HCT116 (cell line): Measurements from ENCODE around the gene EEFSEC. TPM values are rescaled to one million over a fixed set of nuclear protein-coding genes. Genes with fewer than 3 reads are reported as not detected.

Experiments used
- ATAC-seq: fragments of 200-7000 bp; cut with Tn5 transposase; 2 replicates; pipeline ENCODE4 v1.9.1; 2020; ENCODE audit warnings: mild to moderate bottlenecking, moderate library complexity
- BruUV-seq: library from RNA; stranded (reverse); fragments of 400-500 nt; replicated peaks from 2 replicates; lab custom pipeline; 2021; lab: Mats Ljungman, UMichigan
- CTCF ChIA-PET: fragments of 300-600 bp; sonication (Branson Sonifier 250); formaldehyde crosslinking; loops from one replicate; lab custom pipeline; 2021; ENCODE audit warnings: antibody characterized with exemption; lab: Charles Lee
- POLR2A ChIA-PET: fragments of 300-600, 350-600 bp; sonication (Branson Sonifier 250); formaldehyde crosslinking; loops from one replicate; lab custom pipeline; 2021; ENCODE audit warnings: antibody characterized with exemption; lab: Charles Lee
- RAD21 ChIA-PET, 2 experiments: fragments of 300-600 bp; sonication (Branson Sonifier 250); formaldehyde crosslinking; loops; one replicate each; lab custom pipeline; 2023; ENCODE audit warnings: low total read pairs in 2 of 2; ENCODE audit not compliant: uncharacterized antibody in 2 of 2, unreplicated experiment in 2 of 2, low non-redundant PET in 1 of 2; lab: Charles Lee
- DNase-seq: peaks from one replicate; pipeline ENCODE4 v3.0.0-alpha.2; 2010; ENCODE audit warnings: low read depth, low spot score
- H2AFZ ChIP-seq: fragments of 200-600 bp; shearing (Covaris generic), sonication (generic); 2 replicates; pipeline ENCODE4 v1.6.1; 2017; ENCODE audit warnings: low read depth, mixed run types, mixed read lengths, antibody characterized with exemption, low read length; ENCODE audit not compliant: poor library complexity, severe bottlenecking
- H3K27ac ChIP-seq: 2 replicates; pipeline ENCODE4 v1.5.1; 2012; ENCODE audit warnings: low read depth, low read length
- H3K27me3 ChIP-seq: fragments of 200-600 bp; sonication (generic); 2 replicates; pipeline ENCODE4 v1.6.1; 2016; ENCODE audit warnings: mixed run types, low read length, mixed read lengths; ENCODE audit not compliant: insufficient read depth
- H3K36me3 ChIP-seq, 2 experiments: fragments of 200-500 bp in 1 of 2; fragments of 200-600 bp in 1 of 2; sonication (Bioruptor generic) in 1 of 2; sonication (generic) in 1 of 2; 2 replicates each; pipeline versions ENCODE4 v1.5.1 to v1.6.1; 2014 to 2016; ENCODE audit warnings: low read length in 2 of 2, inconsistent platforms in 1 of 2, mixed read lengths in 1 of 2, mixed run types in 1 of 2; ENCODE audit not compliant: insufficient read depth in 2 of 2, control insufficient read depth in 1 of 2
- H3K4me1 ChIP-seq, 2 experiments: fragments of 200-600 bp in 1 of 2; sonication (generic) in 1 of 2; 2 replicates each; pipeline versions ENCODE4 v1.5.1 to v1.6.1; 2012 to 2017; ENCODE audit warnings: low read length in 2 of 2, inconsistent platforms in 1 of 2, mild to moderate bottlenecking in 1 of 2, mixed read lengths in 1 of 2, mixed run types in 1 of 2, moderate library complexity in 1 of 2; ENCODE audit not compliant: insufficient read depth in 2 of 2, control insufficient read depth in 1 of 2
- H3K4me2 ChIP-seq: fragments of 200-600 bp; sonication (generic); 2 replicates; pipeline ENCODE4 v1.6.1; 2017; ENCODE audit warnings: mixed run types, low read length, mixed read lengths
- H3K4me3 ChIP-seq, 2 experiments: fragments of 200-600 bp in 1 of 2; sonication (generic) in 1 of 2; replicated peaks in 1 of 2; 2 replicates each; pipeline ENCODE4 v1.5.1; 2011 to 2016; ENCODE audit warnings: low read length in 2 of 2, control low read depth in 1 of 2, low read depth in 1 of 2, mild to moderate bottlenecking in 1 of 2, mixed read lengths in 1 of 2, mixed run types in 1 of 2
- H3K79me2 ChIP-seq: fragments of 200-600 bp; sonication (generic); 2 replicates; pipeline ENCODE4 v1.6.1; 2017; ENCODE audit warnings: mild to moderate bottlenecking, mixed run types, low read length, moderate library complexity, mixed read lengths; ENCODE audit not compliant: insufficient read depth
- H3K9ac ChIP-seq: fragments of 200-600 bp; sonication (generic); 2 replicates; pipeline ENCODE4 v1.6.1; 2016; ENCODE audit warnings: low read length, mixed read lengths
- H3K9me2 ChIP-seq: fragments of 200-600 bp; sonication (generic), shearing (Covaris generic); 2 replicates; pipeline ENCODE4 v1.6.1; 2017; ENCODE audit warnings: mixed run types, mild to moderate bottlenecking, moderate library complexity; ENCODE audit not compliant: insufficient read depth
- H3K9me3 ChIP-seq, 2 experiments: fragments of 200-500 bp in 1 of 2; fragments of 200-600 bp in 1 of 2; sonication (Bioruptor generic) in 1 of 2; sonication (generic) in 1 of 2; 2 replicates each; pipeline ENCODE4 v1.6.1; 2014 to 2017; ENCODE audit warnings: low read length in 2 of 2, mixed read lengths in 2 of 2, inconsistent platforms in 1 of 2, low read depth in 1 of 2, mild to moderate bottlenecking in 1 of 2, mixed run types in 1 of 2, moderate library complexity in 1 of 2; ENCODE audit not compliant: control insufficient read depth in 1 of 2, insufficient read depth in 1 of 2
- H4K20me1 ChIP-seq: fragments of 200-600 bp; sonication (generic), shearing (Covaris generic); 2 replicates; pipeline ENCODE4 v1.6.1; 2017; ENCODE audit warnings: mixed run types, mild to moderate bottlenecking, moderate library complexity; ENCODE audit not compliant: insufficient read depth
- ATF3 ChIP-seq: IDR thresholded peaks from 2 replicates; pipeline ENCODE4 v1.6.1; 2012
- CBX3 ChIP-seq: IDR thresholded peaks from 2 replicates; pipeline ENCODE4 v1.6.1; 2012; ENCODE audit warnings: low read depth
- CEBPB ChIP-seq: IDR thresholded peaks from 2 replicates; pipeline ENCODE4 v1.6.1; 2012; ENCODE audit warnings: low read depth
- EGR1 ChIP-seq: IDR thresholded peaks from 2 replicates; pipeline ENCODE4 v1.6.1; 2012; ENCODE audit warnings: low read depth
- ELF1 ChIP-seq: IDR thresholded peaks from 2 replicates; pipeline ENCODE4 v1.6.1; 2012; ENCODE audit warnings: low read depth, borderline replicate concordance
- EZH2 ChIP-seq: fragments of 200-600 bp; sonication (generic); IDR thresholded peaks from 2 replicates; pipeline ENCODE4 v1.6.1; 2017; ENCODE audit warnings: antibody characterized with exemption, mixed run types
- EZH2phosphoT487 ChIP-seq: fragments of 200-600 bp; IDR thresholded peaks from 2 replicates; pipeline ENCODE4 v1.6.1; 2018; ENCODE audit warnings: antibody characterized with exemption, borderline replicate concordance
- FOSL1 ChIP-seq: IDR thresholded peaks from 2 replicates; pipeline ENCODE4 v1.6.1; 2012; ENCODE audit warnings: low read depth
- JUND ChIP-seq: IDR thresholded peaks from 2 replicates; pipeline ENCODE4 v1.6.1; 2012
- MAX ChIP-seq: IDR thresholded peaks from 2 replicates; pipeline ENCODE4 v1.6.1; 2012
- RAD21 ChIP-seq: IDR thresholded peaks from 2 replicates; pipeline ENCODE4 v1.6.1; 2012; ENCODE audit warnings: low read depth, mild to moderate bottlenecking
- REST ChIP-seq: IDR thresholded peaks from 2 replicates; pipeline ENCODE4 v1.6.1; 2012; ENCODE audit warnings: low read depth
- SP1 ChIP-seq: IDR thresholded peaks from 2 replicates; pipeline ENCODE4 v1.6.1; 2012; ENCODE audit warnings: low read depth
- SRF ChIP-seq: IDR thresholded peaks from 2 replicates; pipeline ENCODE4 v1.6.1; 2012; ENCODE audit warnings: low read depth
- ZBTB33 ChIP-seq: IDR thresholded peaks from 2 replicates; pipeline ENCODE4 v1.6.1; 2011; ENCODE audit warnings: mild to moderate bottlenecking, low read length, moderate library complexity; ENCODE audit not compliant: insufficient replicate concordance; ENCODE audit errors: extremely low read depth
- ZFX ChIP-seq: fragments of 450-650 bp; IDR thresholded peaks from 2 replicates; pipeline ENCODE4 v1.6.1; 2017
- ZNF274 ChIP-seq: fragments of 200-500 bp; sonication (Bioruptor generic); IDR thresholded peaks from 2 replicates; pipeline ENCODE4 v1.6.1; 2014; ENCODE audit warnings: mild to moderate bottlenecking, low read depth, low read length, inconsistent platforms
- intact Hi-C: fragments of 100-400 bp; cut with micrococcal nuclease; formaldehyde crosslinking; loops from 2 replicates; pipeline ENCODE4 v1.10.0; 2022
- total RNA-seq: library from RNA; stranded (reverse); gene quantifications from one replicate; pipeline ENCODE4 v1.2.1, GENCODE V29; 2021; ENCODE audit not compliant: unreplicated experiment

The EEFSEC gene
- total RNA-seq, 1 experiment from 2014 or later: 16.1 TPM

DNA sequence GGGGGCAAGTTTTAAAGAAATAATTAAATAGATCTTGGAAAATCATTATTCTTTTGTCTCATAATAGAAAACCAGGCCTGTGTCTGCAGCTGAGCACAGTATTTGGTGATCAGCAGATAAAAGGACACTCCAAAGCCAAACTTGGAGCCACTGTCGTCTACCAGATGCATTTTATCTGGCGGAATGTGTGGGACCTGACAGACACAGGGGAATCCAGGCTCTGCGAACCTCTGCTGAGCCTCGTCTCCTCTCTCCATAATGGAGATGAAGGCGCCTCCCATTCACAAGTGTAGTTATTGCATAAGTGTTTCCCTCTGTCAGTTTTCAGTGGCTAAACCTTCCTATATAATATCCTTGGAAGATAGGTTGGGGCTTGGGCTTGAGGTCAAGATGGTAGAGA lies 42.1 kb downstream of the EEFSEC start:
- Histone ChIP-seq H3K9ac (no peak overlapping the region), H3K9me3 (no peaks in the 10 kb centered on the region), H2AFZ (no peak overlapping the region), H3K36me3 (no peaks in the 10 kb centered on the region), H4K20me1 (no peaks in the 10 kb centered on the region), H3K79me2 (peaks cover 4% of the 10 kb centered on the region; the same call in 1 of the 2 replicates), H3K4me3 (no peak overlapping the region), H3K4me2 (no peak overlapping the region), H3K4me1 (no peaks in the 10 kb centered on the region), H3K27me3 (no peaks in the 10 kb centered on the region), H3K9me2 (no peaks in the 10 kb centered on the region), H3K27ac (no peak overlapping the region)
- ATAC-seq (no peak), DNase-seq (no peak)
- intact Hi-C loops: no loop called here
- ChIA-PET POLR2A (no interaction called here), CTCF (no interaction called here), RAD21 (no interaction called here)
- BruUV-seq: no TSS peak
- TF ChIP-seq SRF (no peak), RAD21 (no peak), ZFX (no peak), CBX3 (no peak), FOSL1 (no peak), REST (no peak), ATF3 (no peak), EZH2phosphoT487 (no peak), EGR1 (no peak), CEBPB (no peak), SP1 (no peak), MAX (no peak), JUND (no peak), ZBTB33 (no peak), ZNF274 (no peak), EZH2 (no peak), ELF1 (no peak)
